PC-3 (cell line): Measurements from ENCODE around the gene KRT6C.

Experiments
- CTCF ChIP-seq: fragments of 300-600 bp; sonication (generic); conservative IDR thresholded peaks from 2 replicates; pipeline ENCODE4 v1.5.1; 2017; ENCODE audit warnings: antibody characterized with exemption, low read depth, mild to moderate bottlenecking, low read length
- EZH2 ChIP-seq: fragments of 300-600 bp; sonication (generic); IDR thresholded peaks from one replicate; pipeline ENCODE4 v1.6.1; 2017; ENCODE audit warnings: antibody characterized with exemption, mild to moderate bottlenecking, low read length; ENCODE audit not compliant: unreplicated experiment
- EZH2phosphoT487 ChIP-seq: fragments of 300-600 bp; sonication (generic); IDR thresholded peaks from 2 replicates; pipeline ENCODE4 v1.6.1; 2018; ENCODE audit warnings: mild to moderate bottlenecking, antibody characterized with exemption, low read length, borderline replicate concordance

GRCh38 chr12:52498946-52499345, 25.3 kb upstream of the KRT6C start:
- TF ChIP-seq EZH2phosphoT487 = no peak
- TF ChIP-seq CTCF = no peak
- TF ChIP-seq EZH2 = no peak
